Umbilical cord (tissue), 2 donors: Measurements from ENCODE around the gene DYNC1I1. TPM values are rescaled to one million over a fixed set of nuclear protein-coding genes. Genes with fewer than 3 reads are reported as not detected.

Experiments
- DNase-seq: peaks from one replicate; pipeline ENCODE4 v3.0.0-alpha.2; 2015; ENCODE audit warnings: low spot score
- total RNA-seq: library from RNA; depleted of rRNA; stranded (reverse); fragments of >200 nt; gene quantifications from one replicate; pipeline ENCODE4 v1.2.3, GENCODE V29; 2014; ENCODE audit warnings: low replicate concordance; ENCODE audit not compliant: insufficient read depth

Gene DYNC1I1
- total RNA-seq = 2.9 TPM

DNA sequence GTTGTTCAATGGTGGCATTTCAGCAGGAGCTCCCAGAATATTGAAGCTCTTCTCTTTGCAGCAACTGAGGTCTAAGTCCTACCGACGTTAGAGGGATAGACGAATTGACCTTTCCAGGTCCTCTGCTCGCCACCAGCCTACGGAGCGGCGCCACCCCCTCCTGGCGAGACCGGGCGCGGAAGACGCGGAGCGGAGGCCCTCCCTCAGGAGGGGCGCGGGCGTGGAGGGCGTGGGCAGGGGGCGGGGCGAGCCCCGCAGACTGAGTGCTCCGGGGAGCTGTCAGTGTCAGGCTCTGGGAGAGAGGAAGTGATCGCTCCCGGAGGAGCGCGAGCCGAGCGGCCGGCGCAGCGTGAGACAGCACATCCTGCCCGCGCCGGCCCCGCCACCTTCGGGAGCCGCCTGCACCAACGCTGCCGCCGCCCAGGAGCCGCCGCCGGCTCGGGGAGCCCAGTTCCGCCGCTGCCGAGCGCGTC, at the start of gene DYNC1I1:
DYNC1I1 (plus strand) TSS at position 257 of the 473 bp plus-strand sequence. CDS start 32,176 bp downstream, outside the sequence.
- peak; percentile 73 for DNase-seq

DNA sequence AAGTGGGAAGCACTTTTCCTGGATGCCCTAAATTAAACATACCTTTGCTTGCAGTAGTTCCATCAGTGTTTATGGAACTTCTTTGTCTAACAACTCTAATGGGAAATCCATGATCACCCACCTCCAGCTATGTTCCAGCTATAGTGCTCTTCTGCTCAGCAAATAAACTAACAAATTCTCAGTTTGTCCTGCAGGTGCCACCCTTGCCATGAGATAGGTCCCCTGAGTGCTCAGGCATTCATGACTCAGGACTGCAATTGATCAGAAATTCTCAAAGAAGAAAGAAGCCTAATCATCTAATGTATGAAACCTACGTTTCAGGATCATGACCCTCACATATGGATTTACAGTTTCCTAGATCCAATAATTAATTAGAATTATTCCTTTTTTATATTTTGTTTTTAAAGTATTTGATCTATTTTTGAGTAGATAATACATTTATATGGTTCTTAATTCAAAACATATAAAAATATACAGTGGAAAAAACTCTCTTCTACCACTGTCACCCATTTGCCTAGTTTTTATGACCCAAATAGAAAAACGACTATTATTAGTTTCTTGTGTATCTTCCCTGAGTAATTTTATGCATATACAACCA, 48.7 kb upstream of the DYNC1I1 start:
- peak; percentile 55 for DNase-seq

DNA sequence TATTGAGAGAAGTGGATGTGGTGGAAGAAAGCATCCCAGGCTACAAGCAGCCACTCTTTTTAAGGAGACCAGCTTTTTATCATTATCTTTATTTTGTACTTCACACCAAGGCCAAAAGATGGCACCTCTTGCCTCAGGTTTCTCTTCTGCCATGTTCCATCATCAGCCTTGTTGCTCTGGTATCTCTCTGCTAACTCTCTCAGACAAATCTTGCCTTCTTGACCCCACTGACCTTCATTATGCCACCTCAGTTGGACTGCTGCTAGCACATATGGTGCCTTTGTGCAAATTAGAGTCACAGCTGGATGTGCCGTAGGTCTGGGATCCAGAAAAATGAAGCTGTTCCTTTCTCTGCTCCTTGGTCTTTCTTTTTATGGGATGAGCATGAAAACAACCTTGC, 47.1 kb upstream of the DYNC1I1 start:
- DNase-seq = no peak

GRCh38 chr7:95730493-95731280, 41.7 kb upstream of the DYNC1I1 start:
- DNase-seq = no peak

GRCh38 chr7:95736635-95737034, 35.7 kb upstream of the DYNC1I1 start:
- no peak for DNase-seq

DNA sequence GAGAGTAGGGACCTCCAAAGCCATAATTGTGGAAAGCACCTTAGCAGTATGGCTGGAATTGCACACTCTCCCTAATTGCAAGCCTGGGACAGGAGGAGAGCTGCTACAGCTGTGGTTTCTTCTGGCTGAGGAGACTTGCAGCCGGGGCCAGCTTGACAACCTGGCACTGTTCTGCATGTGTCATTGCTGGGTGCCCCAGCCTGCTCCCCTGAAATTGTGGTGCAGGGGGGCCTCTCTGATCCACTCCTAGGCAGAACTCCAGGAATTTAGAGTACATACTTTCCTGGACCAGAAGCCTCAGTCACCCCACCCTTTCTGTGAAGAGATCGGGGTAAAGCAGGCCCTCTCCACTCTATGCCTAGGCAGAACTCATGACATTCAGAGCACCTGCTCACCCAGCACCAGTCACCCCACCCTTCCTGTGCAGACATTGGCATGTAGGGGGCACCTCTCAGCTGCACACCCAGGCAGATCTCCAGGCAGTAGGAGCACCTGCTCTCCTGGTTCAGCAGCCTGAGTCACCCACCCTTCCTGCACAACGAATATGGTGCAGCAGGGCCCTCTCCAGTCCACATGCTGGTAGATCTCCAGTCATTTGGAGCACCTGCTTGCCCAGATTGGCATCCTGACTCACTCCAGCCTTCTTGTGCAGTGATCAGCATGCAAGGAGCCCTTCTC, 34.4 kb upstream of the DYNC1I1 start:
- no peak for DNase-seq

- DNase-seq = no peak
These were observed 23.3 kb upstream of the DYNC1I1 start for GRCh38 chr7:95749044-95749443.

DNA sequence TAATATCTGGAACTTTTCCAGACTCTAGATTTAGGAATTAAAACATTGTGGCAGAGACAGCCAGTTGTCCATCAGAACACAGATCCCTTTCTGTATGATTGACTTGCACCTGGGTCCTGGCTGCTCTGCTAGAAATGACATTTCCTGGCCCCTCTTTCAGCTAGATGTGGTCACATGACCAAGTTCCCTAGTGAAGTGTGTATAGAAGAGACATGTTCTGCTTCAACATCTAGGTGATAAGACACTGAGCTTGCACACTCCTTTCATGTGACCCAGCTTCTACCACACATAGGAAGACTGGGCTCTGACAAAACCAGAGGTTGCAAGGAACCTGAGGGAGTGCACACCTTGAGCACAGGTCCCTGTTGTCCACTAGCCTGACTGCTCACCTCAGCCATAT, 22.8 kb upstream of the DYNC1I1 start:
- DNase-seq = no peak

GRCh38 chr7:95753440-95753839, 18.9 kb upstream of the DYNC1I1 start:
- no peak for DNase-seq

- no peak for DNase-seq
These were observed 16.9 kb upstream of the DYNC1I1 start for GRCh38 chr7:95755277-95755934.

- DNase-seq = no peak
These were observed 14.2 kb upstream of the DYNC1I1 start for GRCh38 chr7:95758187-95758586.

- DNase-seq = no peak
These were observed 6.3 kb upstream of the DYNC1I1 start for GRCh38 chr7:95766086-95766485.

GRCh38 chr7:95766657-95767056, 5.7 kb upstream of the DYNC1I1 start:
- DNase-seq = no peak

- peak; percentile 2 for DNase-seq
These were observed 622 bp downstream of the DYNC1I1 start for GRCh38 chr7:95772771-95773581.

DNA sequence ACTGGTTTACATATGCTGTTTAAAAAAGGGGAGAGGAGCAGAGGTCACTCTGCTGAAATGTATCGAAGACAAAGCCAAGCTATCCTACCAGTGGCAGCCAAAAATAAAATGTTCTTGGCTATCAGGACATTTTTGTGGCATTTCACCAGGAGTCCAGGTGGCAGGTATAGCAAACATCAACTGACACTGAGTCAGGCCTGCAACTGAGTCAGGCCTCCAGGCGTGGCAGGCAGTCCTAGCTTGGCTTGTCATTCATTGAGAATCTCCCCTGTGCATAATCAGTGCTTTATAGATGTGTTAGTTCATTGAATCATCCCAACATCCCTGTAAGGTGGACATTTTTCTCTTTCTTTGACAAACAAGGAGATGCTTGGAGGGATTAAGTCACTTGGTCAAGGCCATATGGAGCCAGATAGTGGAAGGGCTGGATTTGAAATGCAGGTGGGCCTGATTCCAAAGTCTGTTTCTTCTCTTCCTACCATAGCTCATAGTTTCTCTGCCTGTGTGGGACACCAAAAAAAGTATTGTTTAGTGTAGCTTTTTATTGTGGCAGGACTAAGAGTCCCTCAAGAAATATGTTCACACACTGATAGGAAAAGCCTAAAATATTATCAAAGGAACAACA, 4.3 kb downstream of the DYNC1I1 start:
- no peak for DNase-seq

DNA sequence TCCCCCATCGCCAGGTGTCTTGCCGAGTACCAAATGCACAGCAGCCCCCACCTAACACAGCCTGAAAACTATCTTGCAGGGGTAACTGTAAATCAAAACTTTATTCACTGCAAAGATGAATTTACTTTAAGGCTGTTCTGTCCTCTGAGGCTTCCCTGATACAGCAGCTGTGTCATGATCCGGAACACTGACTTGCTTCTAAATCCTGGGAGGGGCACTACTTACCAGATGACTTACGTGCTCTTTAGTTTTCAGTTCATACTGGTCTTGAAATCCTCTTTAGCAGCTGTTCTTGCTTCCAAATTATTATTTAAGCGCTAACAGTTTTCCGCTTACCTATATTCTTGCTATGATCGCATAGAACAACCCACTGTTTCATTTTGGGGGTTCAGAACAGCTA, 4.9 kb downstream of the DYNC1I1 start:
- peak; percentile 73 for DNase-seq

- no peak for DNase-seq
These were observed 8.3 kb downstream of the DYNC1I1 start for GRCh38 chr7:95780665-95781064.

GRCh38 chr7:95781961-95782586, 9.7 kb downstream of the DYNC1I1 start:
- no peak for DNase-seq

- DNase-seq = no peak
These were observed 12.4 kb downstream of the DYNC1I1 start for GRCh38 chr7:95784796-95785195.

- no peak for DNase-seq
These were observed 15.9 kb downstream of the DYNC1I1 start for GRCh38 chr7:95788258-95788657.
